ENCODE data around the gene GALNS.

DNA sequence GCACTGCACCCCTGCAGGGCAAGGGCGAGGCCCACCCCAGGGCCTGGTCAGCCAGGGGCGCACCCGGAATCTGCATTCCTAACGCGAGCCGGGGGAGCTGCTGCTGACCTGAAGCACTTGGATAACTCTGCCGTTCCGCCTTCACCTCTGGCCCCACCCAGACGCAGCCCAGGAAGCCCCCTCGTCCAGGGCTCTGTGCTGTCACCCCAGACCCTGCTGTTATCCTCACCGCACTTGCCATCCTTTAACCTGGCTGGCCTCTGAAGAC, 23.0 kb upstream of the GALNS start:
- TF ChIP-seq, protein P1, sequence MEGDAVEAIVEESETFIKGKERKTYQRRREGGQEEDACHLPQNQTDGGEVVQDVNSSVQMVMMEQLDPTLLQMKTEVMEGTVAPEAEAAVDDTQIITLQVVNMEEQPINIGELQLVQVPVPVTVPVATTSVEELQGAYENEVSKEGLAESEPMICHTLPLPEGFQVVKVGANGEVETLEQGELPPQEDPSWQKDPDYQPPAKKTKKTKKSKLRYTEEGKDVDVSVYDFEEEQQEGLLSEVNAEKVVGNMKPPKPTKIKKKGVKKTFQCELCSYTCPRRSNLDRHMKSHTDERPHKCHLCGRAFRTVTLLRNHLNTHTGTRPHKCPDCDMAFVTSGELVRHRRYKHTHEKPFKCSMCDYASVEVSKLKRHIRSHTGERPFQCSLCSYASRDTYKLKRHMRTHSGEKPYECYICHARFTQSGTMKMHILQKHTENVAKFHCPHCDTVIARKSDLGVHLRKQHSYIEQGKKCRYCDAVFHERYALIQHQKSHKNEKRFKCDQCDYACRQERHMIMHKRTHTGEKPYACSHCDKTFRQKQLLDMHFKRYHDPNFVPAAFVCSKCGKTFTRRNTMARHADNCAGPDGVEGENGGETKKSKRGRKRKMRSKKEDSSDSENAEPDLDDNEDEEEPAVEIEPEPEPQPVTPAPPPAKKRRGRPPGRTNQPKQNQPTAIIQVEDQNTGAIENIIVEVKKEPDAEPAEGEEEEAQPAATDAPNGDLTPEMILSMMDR (IDR thresholded peaks at IDR 0.05): no peak
- no peak for TF ChIP-seq EZH2 (IDR thresholded peaks at IDR 0.05; ENCODE audit: borderline replicate concordance, insufficient read depth, low read depth, low read length, poor library complexity, severe bottlenecking)

Data from B cell (primary cell).